ENCODE measurements around the gene ARID1B. TPM values are rescaled to one million over a fixed set of nuclear protein-coding genes. Genes with fewer than 3 reads are reported as not detected.
A peak's percentile ranks its signal among the peaks of the same experiment; 100 is the strongest.

ARID1B gene
- total RNA-seq, 1 donor from 2014 or later = 26.2 TPM

DNA sequence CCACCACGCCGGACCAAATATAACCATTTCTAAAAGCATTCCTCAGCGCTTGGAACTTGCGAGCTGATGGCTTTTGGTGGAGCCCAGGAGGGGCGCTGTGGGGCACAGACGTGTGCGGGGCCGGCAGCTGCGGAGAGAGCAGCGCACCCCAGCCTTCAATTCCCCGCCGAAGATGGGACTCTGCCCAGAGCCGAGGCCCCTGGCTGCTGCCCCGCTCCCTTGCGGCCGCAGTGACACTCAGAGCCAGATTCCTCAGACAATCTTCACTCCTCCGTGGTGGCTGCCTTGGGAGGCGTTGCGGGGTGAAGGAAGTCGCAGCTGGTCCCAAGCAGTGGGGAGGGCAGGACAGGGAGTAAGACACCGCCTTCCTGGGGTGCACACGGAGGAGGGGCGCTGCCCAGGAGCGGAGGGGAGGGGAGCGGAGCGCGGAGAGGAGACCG lies 458.4 kb downstream of the ARID1B start:
- peak; percentile 67 for DNase-seq (ENCODE audit: low read depth)

DNA sequence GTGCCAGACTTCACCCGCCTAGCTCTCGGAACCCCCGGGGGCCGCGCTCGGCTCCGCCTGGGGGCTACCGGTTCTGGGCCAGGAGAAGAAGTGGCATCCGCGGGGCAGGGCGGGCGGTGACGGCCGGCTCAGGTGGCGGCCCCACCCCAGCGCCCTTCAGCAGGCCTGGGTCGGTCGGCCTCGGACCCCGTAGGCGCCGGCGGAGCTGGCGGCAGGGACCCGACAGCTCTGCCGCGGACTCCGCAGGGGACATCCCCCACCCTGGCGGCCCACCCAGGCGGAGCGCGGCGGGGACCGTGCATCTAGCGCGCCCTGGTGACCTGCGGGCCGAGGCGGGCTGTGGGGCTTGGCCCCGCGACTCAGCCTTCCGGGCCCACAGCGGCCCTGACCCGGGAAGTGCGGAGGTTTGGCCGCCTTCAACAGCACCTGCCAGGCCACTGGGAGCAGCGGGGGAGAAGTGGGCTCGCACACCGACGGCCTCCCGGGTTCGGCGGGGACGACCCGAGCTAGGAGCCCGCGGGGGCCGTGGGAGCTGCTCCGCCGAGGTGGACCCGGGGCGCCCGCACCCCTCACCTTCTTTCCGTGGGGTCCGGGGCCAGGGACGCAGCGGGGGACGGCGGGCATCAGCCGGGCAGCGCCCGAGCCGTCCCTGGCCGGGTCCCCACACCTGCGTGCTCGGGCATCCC lies 459.0 kb downstream of the ARID1B start:
- DNase-seq (ENCODE audit: low read depth) = no peak

DNA sequence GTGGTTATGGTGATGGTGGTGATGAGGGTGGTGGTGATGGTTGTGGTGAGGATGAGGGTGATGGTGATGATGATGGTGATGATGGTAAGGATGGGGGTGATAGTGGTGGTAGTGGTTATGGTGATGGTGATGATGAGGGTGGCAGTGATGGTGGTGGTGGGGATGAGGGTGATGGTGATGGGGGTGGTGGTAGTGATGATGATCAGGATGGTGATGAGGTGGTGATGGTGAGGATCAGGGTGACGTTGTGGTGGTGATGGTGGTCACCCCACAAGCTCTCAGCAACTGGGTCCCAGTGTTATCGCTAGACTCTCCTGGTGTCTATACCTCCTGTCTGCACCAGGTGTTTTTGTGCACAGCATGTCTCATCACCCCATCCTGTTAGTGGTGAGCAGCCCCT lies 461.2 kb downstream of the ARID1B start:
- no peak for DNase-seq (ENCODE audit: low read depth)

GRCh38 chr6:157239148-157239547 lies 462.0 kb downstream of the ARID1B start:
- no peak for DNase-seq (ENCODE audit: low read depth)

DNA sequence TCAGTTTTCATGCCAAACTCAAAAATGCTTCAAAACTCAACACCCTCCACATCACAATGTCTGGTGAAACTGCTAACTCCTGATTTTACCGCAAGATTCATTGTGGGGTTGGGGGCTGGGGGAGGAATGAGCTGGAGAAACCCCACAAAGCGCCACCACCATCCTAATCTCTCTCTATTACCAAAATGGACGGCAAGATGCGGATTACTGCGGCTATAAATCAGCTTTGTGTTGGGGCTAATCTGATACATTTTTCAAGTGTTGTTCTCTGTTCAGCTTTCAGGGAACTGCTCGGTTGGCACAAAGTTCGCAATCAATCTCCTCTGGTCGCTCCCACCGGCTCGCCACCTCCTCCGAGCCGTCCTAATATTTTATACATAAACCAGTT lies 462.5 kb downstream of the ARID1B start:
- no peak for DNase-seq (ENCODE audit: low read depth)

- peak; percentile 55 for DNase-seq (ENCODE audit: low read depth)
Measured at GRCh38 chr6:157240059-157240959, 463.1 kb downstream of the ARID1B start.

GRCh38 chr6:157240960-157241311 lies 463.8 kb downstream of the ARID1B start:
- no peak for DNase-seq (ENCODE audit: low read depth)

DNA sequence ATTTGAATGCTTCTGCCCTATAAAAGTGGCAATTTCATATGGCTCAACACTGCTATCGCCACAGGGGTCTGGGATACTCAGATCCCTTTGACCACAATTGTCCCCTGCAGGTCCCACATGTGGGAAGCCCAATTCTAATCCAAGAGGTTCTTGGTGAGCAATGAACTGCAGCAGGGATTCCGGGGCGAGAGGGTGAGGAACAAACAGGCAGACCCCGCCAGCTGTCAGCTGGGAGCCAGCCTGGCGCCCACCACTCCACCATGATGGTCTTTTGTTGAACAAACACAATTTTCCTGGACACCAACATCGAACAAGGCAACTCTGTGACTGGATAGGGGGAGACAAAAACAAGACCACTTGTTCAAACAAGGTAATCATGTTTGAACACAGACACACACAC lies 465.6 kb downstream of the ARID1B start:
- no peak for DNase-seq (ENCODE audit: low read depth)

- DNase-seq (ENCODE audit: low read depth) = peak; percentile 72
Measured at GRCh38 chr6:157244175-157244574, 467.0 kb downstream of the ARID1B start.

DNA sequence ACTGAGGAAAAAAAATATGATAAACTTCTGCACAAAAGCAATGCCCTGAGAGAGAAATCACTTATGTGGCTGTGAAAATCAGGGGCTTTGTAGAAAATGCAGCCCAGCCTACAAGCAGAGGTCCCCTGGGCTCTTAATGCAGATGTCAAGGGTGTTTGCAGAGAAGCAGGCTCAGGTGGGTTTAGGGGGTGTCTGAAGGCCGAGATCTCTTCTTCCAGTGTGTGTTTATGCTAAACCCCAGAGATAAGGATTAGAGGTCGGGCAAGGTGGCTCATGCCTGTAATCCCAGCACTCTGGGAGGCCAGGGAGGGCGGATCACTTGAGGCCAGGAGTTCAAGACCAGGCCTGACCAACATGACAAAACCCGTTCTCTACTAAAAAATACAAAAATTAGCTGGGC lies 467.6 kb downstream of the ARID1B start:
- DNase-seq (ENCODE audit: low read depth) = no peak

DNA sequence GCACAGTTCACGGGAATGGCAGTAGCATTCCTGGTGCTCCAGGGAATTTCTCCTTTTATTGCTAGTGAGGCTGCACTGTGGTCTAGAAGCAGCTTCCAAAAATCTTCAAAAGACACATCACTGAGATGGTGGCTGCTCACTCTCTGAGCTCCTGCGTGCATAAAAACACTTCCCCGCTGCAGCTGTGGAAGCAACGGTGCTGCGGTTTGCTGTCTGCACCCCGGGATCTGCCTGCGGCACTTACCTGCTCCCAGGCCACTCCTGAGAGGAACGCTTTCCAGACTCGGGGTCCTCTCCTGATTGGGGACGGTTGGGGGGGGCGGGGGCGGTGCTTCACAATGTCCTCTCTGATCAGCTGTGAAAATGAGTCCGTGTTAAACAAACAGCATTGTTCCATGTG lies 468.3 kb downstream of the ARID1B start:
- no peak for DNase-seq (ENCODE audit: low read depth)

DNA sequence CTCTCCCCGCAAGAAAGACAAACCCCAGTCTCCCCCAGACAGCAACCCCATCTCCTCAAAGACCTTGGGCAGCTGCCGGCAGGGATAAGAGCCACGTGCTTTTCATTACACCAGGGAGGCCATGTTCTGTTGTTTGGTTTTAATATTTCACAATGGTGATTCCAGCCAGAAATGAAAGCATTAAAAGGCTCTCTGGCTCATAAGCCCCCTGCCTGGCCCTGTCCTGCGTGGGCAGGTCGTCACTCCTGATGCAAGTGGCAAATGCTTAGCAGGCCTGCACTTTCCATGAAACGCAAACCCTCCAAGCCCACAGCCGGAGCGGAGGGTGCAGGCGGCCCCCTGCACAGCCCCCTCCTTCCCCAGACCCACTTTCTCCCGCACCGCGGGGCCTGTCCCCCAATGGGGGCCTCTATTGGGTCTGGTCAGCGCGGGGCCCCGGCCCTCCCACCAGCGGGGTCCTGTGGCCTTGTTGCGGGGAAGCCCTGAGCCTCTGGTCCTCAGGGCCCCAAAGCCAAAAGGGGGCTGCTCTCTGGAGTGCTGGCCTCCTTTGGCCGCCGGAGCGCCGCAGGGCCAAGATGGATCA lies 469.0 kb downstream of the ARID1B start:
- DNase-seq (ENCODE audit: low read depth) = no peak

DNA sequence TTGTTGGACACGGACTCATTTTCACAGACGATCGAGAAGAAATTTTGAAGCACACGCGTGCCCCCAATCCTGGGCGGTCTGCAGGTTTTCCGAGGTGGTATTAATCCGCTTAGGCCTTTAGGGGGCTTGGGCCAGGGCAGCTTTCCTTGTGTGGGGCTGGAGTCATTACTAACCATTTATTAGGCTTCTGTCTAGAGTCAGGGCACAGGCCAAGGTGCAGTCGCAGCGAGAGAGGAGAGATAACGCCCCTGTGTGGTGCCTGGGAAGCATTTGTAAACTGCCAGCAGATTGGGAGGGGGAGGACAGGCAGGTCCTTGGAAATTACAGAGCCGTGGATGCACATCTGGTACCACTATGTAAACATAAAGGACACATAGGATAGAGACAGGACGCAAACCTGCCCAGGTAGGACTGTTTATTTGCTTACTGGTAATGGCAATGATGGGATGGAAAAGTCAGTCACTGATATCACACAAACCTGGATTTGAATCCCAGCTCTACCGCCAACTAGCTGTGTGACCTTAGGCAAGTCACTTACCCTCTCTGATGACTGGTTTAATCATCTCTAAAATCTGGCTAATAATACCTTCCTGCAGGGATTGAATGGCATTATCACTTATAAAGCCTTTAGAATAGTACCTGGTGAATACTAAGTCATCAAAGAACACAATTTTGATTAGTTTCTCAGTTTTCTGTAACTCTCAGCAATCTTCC lies 469.8 kb downstream of the ARID1B start:
- DNase-seq (ENCODE audit: low read depth) = no peak

DNA sequence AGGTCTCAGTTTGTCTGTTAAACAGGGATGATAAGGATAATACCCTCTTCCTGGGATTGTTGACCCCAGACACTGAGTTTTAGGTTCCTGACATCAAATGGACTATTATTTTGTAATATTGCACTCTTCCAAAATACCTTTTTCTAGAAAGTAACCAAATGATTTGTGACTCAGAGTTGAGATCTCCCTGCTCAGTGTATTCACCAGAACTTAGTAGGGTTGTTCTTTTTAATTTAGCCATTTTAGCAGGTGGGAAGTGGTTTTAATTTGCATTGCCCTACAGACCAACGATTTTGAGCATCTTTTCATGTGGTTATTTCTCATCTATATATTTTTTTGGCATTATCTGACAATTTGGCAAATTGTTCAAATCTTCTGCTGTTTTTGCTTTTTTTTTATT lies 471.1 kb downstream of the ARID1B start:
- DNase-seq (ENCODE audit: low read depth) = no peak

- DNase-seq (ENCODE audit: low read depth) = no peak
Measured at GRCh38 chr6:157249826-157250225, 472.6 kb downstream of the ARID1B start.

- no peak for DNase-seq (ENCODE audit: low read depth)
Measured at GRCh38 chr6:157251586-157252247, 474.5 kb downstream of the ARID1B start.

DNA sequence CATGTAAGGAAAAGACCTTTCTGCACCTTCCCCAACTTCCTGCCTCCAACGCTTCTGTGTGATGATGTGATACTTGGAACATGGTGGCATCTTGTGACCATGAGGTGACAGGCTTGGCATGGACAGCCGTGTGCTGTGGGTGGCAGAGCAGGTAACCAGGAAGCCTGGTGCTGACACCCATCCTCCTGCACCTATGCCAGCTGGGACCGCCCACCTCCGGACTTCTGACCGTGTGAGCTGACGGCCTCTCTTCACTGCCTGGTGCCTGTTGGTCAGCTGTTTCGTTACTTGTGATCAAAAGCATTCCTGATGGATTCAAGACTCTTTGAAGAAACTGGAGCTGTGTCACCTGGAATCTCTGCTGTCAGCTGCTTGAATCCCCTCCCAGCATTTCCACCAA lies 475.8 kb downstream of the ARID1B start:
- DNase-seq (ENCODE audit: low read depth) = no peak

DNA sequence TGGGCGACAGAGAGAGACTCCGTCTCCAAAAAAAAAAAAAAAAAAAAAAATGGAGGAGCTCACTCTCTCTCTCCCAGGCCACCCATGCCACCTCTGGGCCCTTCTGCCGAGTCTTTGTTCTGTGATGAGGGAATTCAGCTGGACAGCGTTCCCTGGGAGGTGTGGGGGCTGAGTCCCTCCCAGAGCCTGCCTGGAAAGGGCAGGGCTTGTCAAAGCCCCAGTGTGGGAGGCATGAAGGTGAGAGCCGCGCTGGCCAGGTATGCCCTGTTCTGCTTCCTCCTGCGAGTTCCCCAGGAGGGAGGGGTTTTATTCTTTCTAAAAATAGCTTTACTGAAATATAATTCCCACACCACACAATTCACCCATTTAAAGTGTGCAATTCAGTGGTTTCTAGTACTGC lies 476.5 kb downstream of the ARID1B start:
- DNase-seq (ENCODE audit: low read depth) = no peak

DNA sequence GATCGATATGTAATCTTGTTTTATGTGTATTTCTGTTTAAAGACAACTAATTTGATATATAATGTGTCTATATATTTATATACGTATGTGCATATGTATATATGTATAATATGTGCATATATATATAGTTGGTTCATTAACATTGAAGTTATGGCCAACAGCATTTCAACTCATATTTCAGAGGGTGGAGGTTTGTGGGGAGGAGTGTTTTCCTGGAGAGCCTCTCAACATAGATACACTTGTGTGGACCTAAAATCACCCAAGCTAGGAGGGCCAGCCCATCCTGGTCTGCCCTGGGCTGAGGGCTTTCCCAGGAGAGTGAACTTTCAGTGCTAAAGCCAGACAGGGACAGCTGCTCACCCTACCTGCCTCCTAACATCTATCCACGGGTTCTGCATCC lies 477.4 kb downstream of the ARID1B start:
- DNase-seq (ENCODE audit: low read depth) = no peak

DNA sequence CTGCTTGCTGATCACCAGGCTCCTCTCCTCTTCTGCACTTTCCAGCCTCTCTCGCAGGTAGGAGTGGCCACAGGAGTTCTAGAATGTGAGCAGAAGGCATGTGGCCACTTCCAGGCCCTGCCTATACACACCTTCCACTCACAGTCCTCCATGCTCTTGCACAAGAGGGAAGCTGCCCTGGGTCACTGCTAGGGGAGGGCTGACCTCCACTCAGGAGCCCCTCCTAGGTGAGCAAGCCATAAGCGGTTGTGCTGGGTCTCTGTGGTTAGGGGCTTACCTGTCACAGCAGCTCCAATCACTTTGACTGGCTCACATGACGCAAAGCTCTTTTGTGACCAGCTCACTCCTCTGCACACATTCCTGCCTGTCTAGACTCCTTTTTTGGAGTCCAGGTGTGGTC lies 477.9 kb downstream of the ARID1B start:
- no peak for DNase-seq (ENCODE audit: low read depth)

DNA sequence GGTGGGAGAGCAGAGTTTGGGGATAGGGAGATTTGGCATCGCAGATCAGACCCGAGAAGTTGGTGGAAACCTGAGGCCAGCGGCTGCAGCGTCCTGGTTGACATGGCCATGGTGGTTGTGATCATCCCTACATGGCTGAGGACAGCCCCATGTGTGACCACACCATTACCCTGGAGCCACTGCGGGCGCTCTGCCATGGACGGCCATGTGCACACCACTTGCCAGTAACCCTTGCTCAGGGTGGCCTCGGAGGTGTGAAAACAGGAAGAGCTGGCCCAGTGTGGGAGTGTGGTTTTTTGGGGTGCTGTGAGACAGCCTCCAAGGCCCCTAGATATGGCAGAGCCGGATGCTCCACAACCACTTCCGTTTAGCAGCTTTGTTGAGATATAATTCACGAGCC lies 481.7 kb downstream of the ARID1B start:
- DNase-seq (ENCODE audit: low read depth) = no peak
